ENCODE data around the gene APOBEC3F.
"Not testable (repeated sequence)": the region's sequence is repeated elsewhere in the genome, so short reads cannot be mapped to it uniquely, and the experiment has no call there.

The APOBEC3F gene

DNA sequence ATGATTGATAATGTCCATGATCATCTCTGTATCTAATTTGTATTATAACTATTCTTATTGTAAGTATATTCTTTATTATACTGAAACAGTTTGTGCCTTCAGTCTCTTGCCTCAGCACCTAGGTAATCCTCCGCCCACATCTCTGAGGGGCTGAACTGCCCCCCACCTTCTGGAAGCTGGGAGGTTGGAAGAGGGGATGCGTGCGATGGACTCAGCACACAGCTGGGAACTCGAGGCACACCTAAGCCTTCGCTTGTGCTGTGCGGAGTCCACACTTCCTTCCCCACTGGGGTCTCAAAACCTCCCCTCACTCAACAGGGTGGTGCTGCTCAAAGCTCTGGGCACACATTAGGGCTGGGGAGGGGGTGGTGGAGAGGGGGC, 27.1 kb upstream of the APOBEC3F start:
- H3K27ac ChIP-seq (ENCODE audit: insufficient read depth, low read depth, low read length, poor library complexity, severe bottlenecking); H3K27me3 ChIP-seq (ENCODE audit: control insufficient read depth, insufficient read depth, low read length, poor library complexity, severe bottlenecking); H3K9me3 ChIP-seq (ENCODE audit: control insufficient read depth, low read length); H3K36me3 ChIP-seq (ENCODE audit: control insufficient read depth, insufficient read depth, low read length); H3K4me3 ChIP-seq (ENCODE audit: insufficient read depth, low read depth, low read length): not testable (repeated sequence)
- WGBS, 2 experiments, result 88 to 90% methylated on average over 6 of the region's 6 CpGs
- H3K4me1 ChIP-seq (ENCODE audit: control insufficient read depth, insufficient read depth, low read length), result peaks cover 17% of the 10 kb centered on the region

DNA sequence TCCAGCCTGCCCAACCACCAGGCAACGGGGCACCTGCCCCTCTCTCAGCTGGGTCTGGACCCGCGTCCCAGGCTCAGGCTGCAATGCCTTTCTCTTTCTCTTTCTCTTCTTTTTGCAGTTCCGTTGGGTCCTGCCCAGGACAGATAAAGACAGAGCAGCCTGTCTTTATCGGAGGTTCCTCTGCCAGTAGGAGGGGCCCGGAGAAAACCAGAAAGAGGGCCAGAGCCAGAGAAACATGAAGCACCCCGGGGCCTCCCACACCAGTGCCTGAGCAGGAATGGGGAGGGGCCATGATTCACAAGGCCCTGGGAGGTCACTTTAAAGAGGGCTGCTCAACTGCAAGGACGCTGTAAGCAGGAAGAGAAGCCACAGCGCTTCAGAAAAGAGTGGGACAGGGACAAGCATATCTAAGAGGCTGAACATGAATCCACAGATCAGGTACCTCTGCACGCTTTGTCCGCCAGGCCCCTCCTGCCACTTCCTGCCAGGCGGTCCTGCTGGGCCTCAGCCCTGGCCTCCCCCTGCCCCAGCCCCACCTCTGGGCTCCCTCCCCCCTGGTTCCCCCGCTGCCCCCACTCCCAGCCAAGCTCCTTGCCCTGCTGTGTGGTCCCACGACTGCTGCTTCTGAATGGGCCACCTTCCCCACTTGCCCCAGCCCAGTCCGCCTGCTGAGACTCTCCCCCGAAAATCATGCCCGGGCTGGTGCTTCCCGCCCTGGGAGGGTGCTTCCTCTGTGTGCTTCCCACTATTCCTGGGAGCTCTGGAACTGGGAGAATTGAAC, 26.5 kb upstream of the APOBEC3F start, which contains the start of gene APOBEC3C:
Gene APOBEC3C, plus strand, starts transcription at position 316 of the 781 bp plus-strand sequence. Its CDS starts 106 bp downstream, at position 422.
- Histone ChIP-seq H3K4me1 (ENCODE audit: control insufficient read depth, insufficient read depth, low read length) (peaks cover 17% of the 10 kb centered on the region), H3K27ac (ENCODE audit: insufficient read depth, low read depth, low read length, poor library complexity, severe bottlenecking) (no peak within 1 kb of the TSS), H3K9me3 (ENCODE audit: control insufficient read depth, low read length) (no peaks in the 10 kb centered on the region), H3K36me3 (ENCODE audit: control insufficient read depth, insufficient read depth, low read length) (no peaks in the 10 kb centered on the region), H3K4me3 (ENCODE audit: insufficient read depth, low read depth, low read length) (no peak within 1 kb of the TSS), H3K27me3 (ENCODE audit: control insufficient read depth, insufficient read depth, low read length, poor library complexity, severe bottlenecking) (no peaks in the 10 kb centered on the region)
- 16 to 19% methylated on average over 18 of the region's 18 CpGs for WGBS, 2 experiments

DNA sequence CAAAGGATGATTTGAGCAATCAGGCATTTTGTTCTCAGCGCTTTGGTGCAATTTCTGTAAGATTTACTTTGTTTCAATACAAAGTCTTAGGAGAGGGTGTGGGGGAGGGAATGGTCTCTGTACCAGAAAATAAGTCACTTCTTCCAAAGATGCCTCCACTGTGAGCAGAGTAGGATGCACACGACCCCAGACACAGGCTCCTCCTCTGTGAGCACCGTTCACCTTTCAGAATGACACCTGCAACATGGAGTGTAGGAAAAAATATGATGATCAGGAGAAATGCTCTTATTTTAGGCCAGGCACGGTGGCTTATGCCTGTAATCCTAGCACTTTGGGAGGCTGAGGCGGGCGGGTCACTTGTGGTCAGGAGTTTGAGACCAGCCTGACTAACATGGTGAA, 25.9 kb upstream of the APOBEC3F start:
- not testable (repeated sequence) for H3K36me3 ChIP-seq (ENCODE audit: control insufficient read depth, insufficient read depth, low read length); H3K9me3 ChIP-seq (ENCODE audit: control insufficient read depth, low read length); H3K27me3 ChIP-seq (ENCODE audit: control insufficient read depth, insufficient read depth, low read length, poor library complexity, severe bottlenecking); H3K27ac ChIP-seq (ENCODE audit: insufficient read depth, low read depth, low read length, poor library complexity, severe bottlenecking); H3K4me3 ChIP-seq (ENCODE audit: insufficient read depth, low read depth, low read length)
- WGBS, 2 experiments, result 64 to 68% methylated on average over 6 of the region's 6 CpGs
- peaks cover 17% of the 10 kb centered on the region for H3K4me1 ChIP-seq (ENCODE audit: control insufficient read depth, insufficient read depth, low read length)

DNA sequence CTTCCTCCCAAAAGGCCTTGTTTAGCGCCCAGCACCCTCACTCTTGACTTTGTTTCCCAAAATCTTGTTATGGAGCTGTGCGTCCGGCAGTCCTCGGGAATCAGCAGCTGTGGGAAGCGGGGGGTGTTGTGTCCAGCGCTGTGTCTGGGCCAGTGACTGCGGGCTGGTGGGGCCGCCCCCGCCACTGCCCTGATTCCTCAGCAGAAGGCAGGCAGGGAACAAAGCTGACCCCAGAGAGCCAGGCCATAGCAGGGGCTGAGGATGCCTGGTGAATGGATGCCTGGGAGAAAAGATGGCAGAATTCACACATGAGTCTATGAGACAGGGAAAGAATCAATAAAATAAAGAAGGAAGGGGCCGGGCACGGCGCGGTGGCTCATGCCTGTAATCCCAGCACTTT, 24.1 kb upstream of the APOBEC3F start:
- H3K4me3 ChIP-seq (ENCODE audit: insufficient read depth, low read depth, low read length), result no peak overlapping the region
- no peaks in the 10 kb centered on the region for H3K36me3 ChIP-seq (ENCODE audit: control insufficient read depth, insufficient read depth, low read length)
- 94 to 96% methylated on average over 13 of the region's 13 CpGs for WGBS, 2 experiments
- no peaks in the 10 kb centered on the region for H3K9me3 ChIP-seq (ENCODE audit: control insufficient read depth, low read length)
- no peak overlapping the region for H3K27ac ChIP-seq (ENCODE audit: insufficient read depth, low read depth, low read length, poor library complexity, severe bottlenecking)
- no peaks in the 10 kb centered on the region for H3K27me3 ChIP-seq (ENCODE audit: control insufficient read depth, insufficient read depth, low read length, poor library complexity, severe bottlenecking)
- H3K4me1 ChIP-seq (ENCODE audit: control insufficient read depth, insufficient read depth, low read length), result peaks cover 17% of the 10 kb centered on the region

DNA sequence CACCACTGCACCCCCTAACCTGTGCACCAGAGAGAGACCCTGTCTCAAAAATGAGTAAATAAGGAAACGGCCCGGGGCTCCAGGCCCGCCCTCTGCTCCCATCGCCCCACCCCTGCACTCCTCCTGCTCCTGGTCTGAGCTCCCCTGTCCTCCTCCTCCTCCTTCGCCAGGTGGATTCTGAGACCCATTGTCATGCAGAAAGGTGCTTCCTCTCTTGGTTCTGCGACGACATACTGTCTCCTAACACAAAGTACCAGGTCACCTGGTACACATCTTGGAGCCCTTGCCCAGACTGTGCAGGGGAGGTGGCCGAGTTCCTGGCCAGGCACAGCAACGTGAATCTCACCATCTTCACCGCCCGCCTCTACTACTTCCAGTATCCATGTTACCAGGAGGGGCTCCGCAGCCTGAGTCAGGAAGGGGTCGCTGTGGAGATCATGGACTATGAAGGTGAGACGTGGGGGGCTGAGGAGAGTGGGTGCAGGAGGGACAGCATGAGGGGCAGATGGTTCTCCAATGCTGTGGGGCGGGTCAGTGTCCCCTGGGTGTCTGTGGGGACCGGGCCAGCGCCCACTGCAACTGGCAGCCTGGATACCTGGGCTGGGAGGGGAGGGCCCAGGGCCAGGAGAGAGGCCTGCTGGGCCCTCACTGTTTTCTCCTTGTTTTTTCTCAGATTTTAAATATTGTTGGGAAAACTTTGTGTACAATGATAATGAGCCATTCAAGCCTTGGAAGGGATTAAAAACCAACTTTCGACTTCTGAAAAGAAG, 22.9 kb upstream of the APOBEC3F start:
- 61 to 64% methylated on average over 18 of the region's 18 CpGs for WGBS, 2 experiments
- no peak overlapping the region for H3K4me3 ChIP-seq (ENCODE audit: insufficient read depth, low read depth, low read length)
- H3K4me1 ChIP-seq (ENCODE audit: control insufficient read depth, insufficient read depth, low read length), result peaks cover 17% of the 10 kb centered on the region
- H3K27me3 ChIP-seq (ENCODE audit: control insufficient read depth, insufficient read depth, low read length, poor library complexity, severe bottlenecking), result no peaks in the 10 kb centered on the region
- no peaks in the 10 kb centered on the region for H3K36me3 ChIP-seq (ENCODE audit: control insufficient read depth, insufficient read depth, low read length)
- no peak overlapping the region for H3K27ac ChIP-seq (ENCODE audit: insufficient read depth, low read depth, low read length, poor library complexity, severe bottlenecking)
- no peaks in the 10 kb centered on the region for H3K9me3 ChIP-seq (ENCODE audit: control insufficient read depth, low read length)

DNA sequence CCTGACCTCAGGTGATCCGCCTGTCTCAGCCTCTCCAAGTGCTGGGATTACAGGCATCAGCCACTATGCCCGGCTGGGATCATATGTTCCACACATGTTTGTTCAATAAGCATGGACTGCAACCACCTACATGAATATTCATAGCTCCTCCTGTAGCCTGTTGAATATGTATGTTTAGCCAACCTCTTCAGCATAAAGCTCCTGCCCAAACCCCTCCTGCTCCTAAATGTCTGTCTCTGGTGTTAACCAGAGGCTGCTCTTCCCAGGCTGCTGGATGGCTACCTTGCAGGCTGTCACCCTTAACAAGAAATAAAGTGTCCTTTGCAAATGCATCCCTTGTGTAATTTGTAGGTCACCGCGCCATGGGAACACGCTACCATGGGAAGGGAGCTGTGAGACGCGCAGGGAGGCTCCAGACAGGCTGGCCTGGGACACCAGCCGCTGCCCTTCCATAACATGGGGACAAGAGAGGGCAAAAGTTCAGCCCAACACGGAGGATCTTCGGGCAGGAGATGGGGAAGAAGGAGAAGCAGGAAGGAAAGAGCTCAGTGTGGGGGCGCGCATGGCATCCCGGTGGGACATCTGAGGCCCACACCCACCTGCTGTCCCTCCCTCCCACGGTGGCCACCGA, 20.5 kb upstream of the APOBEC3F start:
- not testable (repeated sequence) for H3K9me3 ChIP-seq (ENCODE audit: control insufficient read depth, low read length); H3K4me3 ChIP-seq (ENCODE audit: insufficient read depth, low read depth, low read length); H3K36me3 ChIP-seq (ENCODE audit: control insufficient read depth, insufficient read depth, low read length); H3K27me3 ChIP-seq (ENCODE audit: control insufficient read depth, insufficient read depth, low read length, poor library complexity, severe bottlenecking); H3K27ac ChIP-seq (ENCODE audit: insufficient read depth, low read depth, low read length, poor library complexity, severe bottlenecking); H3K4me1 ChIP-seq (ENCODE audit: control insufficient read depth, insufficient read depth, low read length)
- 40 to 43% methylated on average over 14 to 15 of the region's 15 CpGs for WGBS, 2 experiments

DNA sequence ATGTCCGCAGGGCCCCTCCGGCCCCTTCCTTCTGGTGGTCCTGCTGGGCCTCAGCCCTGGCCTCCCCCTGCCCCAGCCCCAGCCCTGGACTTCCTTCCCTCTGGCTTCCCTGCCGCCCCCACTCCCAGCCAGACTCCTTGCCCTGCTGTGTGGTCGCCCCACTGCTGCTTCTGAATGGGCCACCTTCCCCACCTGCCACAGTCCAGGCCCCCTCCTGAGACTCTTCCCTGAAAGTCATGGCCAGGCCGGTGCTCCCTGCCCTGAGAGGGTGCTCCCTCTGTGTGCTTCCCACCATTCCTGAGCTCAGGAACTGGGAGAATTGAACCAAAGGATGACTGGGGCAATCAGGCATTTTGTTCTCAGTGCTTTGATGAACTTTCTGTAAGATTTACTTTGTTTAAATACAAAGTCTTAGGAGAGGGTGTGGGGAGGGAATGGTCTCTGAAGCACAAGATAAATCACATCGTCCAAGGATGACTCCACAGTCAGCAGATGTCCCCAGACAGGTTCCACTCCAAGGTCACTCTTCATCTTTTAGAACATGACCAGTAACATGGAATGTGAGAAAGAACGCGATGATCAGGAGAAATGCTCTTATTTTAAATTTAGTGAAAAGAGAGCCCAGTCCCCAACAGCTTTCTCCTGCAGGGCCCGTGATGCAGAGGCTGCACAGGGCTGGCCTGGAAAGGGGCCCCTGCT, 19.0 kb upstream of the APOBEC3F start:
- H3K4me1 ChIP-seq (ENCODE audit: control insufficient read depth, insufficient read depth, low read length), result no peaks in the 10 kb centered on the region
- H3K36me3 ChIP-seq (ENCODE audit: control insufficient read depth, insufficient read depth, low read length), result no peaks in the 10 kb centered on the region
- WGBS, 2 experiments, result 85 to 87% methylated on average over 9 of the region's 9 CpGs
- no peaks in the 10 kb centered on the region for H3K27me3 ChIP-seq (ENCODE audit: control insufficient read depth, insufficient read depth, low read length, poor library complexity, severe bottlenecking)
- no peaks in the 10 kb centered on the region for H3K9me3 ChIP-seq (ENCODE audit: control insufficient read depth, low read length)
- no peak overlapping the region for H3K27ac ChIP-seq (ENCODE audit: insufficient read depth, low read depth, low read length, poor library complexity, severe bottlenecking)
- H3K4me3 ChIP-seq (ENCODE audit: insufficient read depth, low read depth, low read length), result no peak overlapping the region

DNA sequence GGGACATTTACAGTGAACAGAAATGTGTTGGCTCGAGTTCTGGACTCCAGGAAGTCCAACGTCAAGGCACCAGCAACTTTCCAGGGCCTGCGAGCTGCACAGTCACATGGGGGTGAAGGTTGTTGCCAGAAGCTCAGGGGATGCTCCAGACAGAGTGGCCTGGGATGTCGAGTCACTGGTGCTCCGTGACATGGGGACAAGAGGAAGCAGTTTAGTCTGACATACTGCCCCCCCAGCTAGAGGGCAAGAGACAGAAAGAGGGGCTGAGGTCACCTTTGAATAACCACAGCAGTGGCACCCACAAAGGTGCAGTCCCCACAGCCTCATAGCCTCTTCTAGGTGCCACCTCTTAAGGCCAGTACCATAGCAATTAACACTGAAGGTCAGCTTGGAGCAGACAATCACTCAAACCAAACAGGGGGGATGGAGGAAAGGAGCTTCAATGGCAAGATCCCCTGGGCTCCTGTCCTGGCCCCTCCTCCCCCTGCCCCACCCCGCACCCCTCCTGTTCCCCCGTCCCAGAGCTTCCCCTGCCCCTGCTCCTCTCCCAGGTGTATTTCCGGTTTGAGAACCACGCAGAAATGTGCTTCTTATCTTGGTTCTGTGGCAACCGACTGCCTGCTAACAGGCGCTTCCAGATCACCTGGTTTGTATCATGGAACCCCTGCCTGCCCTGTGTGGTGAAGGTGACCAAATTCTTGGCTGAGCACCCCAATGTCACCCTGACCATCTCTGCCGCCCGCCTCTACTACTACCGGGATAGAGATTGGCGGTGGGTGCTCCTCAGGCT, 15.9 kb upstream of the APOBEC3F start:
- H3K36me3 ChIP-seq (ENCODE audit: control insufficient read depth, insufficient read depth, low read length), result no peaks in the 10 kb centered on the region
- 93 to 94% methylated on average over 14 to 15 of the region's 15 CpGs for WGBS, 2 experiments
- H3K27ac ChIP-seq (ENCODE audit: insufficient read depth, low read depth, low read length, poor library complexity, severe bottlenecking), result no peak overlapping the region
- no peak overlapping the region for H3K4me3 ChIP-seq (ENCODE audit: insufficient read depth, low read depth, low read length)
- H3K27me3 ChIP-seq (ENCODE audit: control insufficient read depth, insufficient read depth, low read length, poor library complexity, severe bottlenecking), result no peaks in the 10 kb centered on the region
- H3K9me3 ChIP-seq (ENCODE audit: control insufficient read depth, low read length), result no peaks in the 10 kb centered on the region
- no peaks in the 10 kb centered on the region for H3K4me1 ChIP-seq (ENCODE audit: control insufficient read depth, insufficient read depth, low read length)

DNA sequence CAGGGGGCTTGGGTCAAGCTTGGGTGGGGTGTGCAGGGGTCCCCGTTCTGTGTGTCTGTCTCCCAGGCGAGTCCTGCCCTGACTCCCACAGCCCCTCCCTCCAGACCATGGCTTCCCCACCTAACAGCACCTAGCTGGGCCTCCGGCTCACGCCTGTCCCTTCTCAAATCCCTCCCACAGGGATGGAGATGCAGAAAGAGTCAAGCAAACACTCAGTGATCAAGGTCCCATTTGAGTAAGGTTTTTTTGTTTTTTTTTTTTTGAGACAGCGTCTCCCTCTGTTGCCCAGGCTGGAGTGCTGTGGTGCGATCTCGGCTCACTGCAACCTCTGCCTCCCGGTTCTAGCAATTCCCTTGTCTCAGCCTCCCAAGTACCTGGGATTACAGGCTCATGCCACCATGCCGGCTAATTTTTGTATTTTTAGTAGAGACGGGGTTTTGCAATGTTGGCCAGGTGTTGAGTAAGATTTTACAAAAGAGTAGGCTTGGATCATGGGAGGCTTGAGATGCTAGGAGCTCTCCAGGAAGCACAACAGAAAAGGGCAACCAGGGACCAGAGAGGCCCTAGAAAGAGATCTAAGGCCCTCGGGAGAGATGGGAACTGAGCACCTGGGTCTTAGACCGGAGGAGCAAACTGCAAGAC, 14.0 kb upstream of the APOBEC3F start:
- Histone ChIP-seq H3K4me3 (ENCODE audit: insufficient read depth, low read depth, low read length) (no peak overlapping the region), H3K4me1 (ENCODE audit: control insufficient read depth, insufficient read depth, low read length) (no peaks in the 10 kb centered on the region), H3K9me3 (ENCODE audit: control insufficient read depth, low read length) (no peaks in the 10 kb centered on the region), H3K27me3 (ENCODE audit: control insufficient read depth, insufficient read depth, low read length, poor library complexity, severe bottlenecking) (no peaks in the 10 kb centered on the region), H3K27ac (ENCODE audit: insufficient read depth, low read depth, low read length, poor library complexity, severe bottlenecking) (no peak overlapping the region), H3K36me3 (ENCODE audit: control insufficient read depth, insufficient read depth, low read length) (no peaks in the 10 kb centered on the region)
- 90% methylated on average over 12 of the region's 12 CpGs for WGBS, 2 experiments
